ENCODE measurements around the gene CBARP. TPM values are rescaled to one million over a fixed set of nuclear protein-coding genes. Genes with fewer than 3 reads are reported as not detected.

Gene CBARP
- total and polyA plus RNA-seq, 2 donors, result 0.43 to 0.53 TPM

DNA sequence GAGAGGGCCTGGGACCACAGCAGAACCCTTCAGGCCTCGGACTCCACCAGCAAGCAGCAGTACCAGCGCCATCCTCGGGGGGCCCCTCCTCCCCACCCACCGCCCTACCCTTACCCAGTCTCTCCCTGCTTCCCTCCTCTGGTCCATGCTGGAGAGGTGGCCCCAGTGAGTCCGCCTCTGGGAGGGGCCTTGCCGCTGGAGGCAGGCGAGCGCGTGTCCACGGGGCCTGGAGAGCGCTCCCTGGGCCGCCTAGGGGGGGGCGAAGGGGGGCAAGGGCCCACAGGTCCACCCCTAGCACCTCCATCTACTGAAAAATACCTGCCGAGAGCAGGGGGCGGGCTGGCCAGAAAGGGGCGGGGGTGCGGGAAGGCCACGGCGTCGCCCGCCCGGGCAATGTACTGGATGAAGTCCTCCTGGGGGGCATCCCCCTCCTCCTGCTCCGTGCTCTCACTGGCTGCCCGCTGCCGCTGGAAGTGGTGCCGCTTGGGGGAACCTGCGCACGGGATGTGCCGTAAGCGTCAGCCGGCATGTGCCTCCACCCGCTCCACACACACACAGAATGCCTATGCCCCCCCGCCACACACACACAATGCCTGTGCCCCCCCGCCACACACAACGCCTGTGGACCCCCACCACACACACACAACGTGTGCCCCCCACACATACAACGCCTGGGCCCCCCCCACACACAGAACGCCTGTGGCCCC, 6.9 kb downstream of the CBARP start:
- 75% methylated on average over 38 of the region's 38 CpGs for WGBS
- Histone ChIP-seq H3K4me1 (ENCODE audit: insufficient read depth) (no peaks in the 10 kb centered on the region), H3K36me3 (ENCODE audit: insufficient read depth) (peaks cover 7% of the 10 kb centered on the region), H3K4me3 (ENCODE audit: low read depth, low read length) (no peak overlapping the region), H3K27ac (ENCODE audit: low read depth) (no peak overlapping the region)
- no peak for DNase-seq (ENCODE audit: extremely low spot score)

DNA sequence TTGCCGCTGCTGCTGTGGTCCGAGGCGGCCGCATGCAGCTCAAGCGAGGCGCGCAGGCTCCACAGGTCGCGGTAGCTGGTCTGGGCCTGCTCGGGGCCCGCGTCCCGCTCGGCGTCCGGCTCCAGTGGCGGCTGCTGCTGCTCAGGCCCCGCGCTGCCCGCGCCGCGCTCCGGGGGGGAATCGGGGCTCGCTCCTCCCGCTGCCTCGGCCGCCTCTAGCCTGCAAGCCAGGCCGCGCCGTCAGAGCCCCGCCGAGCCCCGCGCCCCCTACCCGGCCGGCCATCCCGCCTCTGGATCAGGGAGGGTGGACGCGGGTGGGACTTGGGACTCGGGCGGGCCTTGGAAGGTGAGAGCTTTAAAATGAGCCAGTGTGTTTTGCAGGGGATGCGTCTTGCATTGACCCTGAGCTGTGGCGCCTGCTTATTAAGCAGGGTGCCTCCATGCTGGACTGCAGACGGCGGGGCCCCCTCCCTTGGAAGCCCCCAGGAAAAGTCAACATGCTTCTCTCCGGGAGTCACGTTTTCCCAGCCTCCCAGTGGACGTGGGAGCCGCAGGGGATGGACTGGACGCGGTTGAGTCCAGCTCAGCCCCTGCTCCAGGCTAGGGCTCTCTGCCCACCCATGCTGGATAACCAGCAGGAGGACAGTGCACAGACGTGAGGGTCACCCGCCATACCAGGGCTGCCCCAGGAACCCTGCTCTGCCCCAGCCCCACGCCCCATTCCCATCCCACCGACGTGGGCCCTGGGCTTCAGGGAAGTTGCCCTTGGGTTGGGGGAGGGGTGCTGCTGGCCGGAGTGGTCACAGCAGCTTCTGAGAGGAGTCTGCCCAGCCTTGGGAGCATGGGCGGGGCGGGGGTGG, 7.7 kb downstream of the CBARP start:
- DNase-seq (ENCODE audit: extremely low spot score), result no peak
- H3K36me3 ChIP-seq (ENCODE audit: insufficient read depth), result peaks cover 7% of the 10 kb centered on the region
- WGBS, result 91% methylated on average over 61 of the region's 61 CpGs
- H3K4me1 ChIP-seq (ENCODE audit: insufficient read depth), result no peaks in the 10 kb centered on the region
- no peak overlapping the region for H3K27ac ChIP-seq (ENCODE audit: low read depth)
- no peak overlapping the region for H3K4me3 ChIP-seq (ENCODE audit: low read depth, low read length)

GRCh38 chr19:1229056-1229923, 8.5 kb downstream of the CBARP start:
- H3K4me3 ChIP-seq (ENCODE audit: low read depth, low read length), result no peak overlapping the region
- WGBS, result 96% methylated on average over 158 of the region's 158 CpGs
- H3K27ac ChIP-seq (ENCODE audit: low read depth), result no peak overlapping the region
- peaks cover 7% of the 10 kb centered on the region for H3K36me3 ChIP-seq (ENCODE audit: insufficient read depth)
- DNase-seq (ENCODE audit: extremely low spot score), result no peak
- H3K4me1 ChIP-seq (ENCODE audit: insufficient read depth), result no peaks in the 10 kb centered on the region

DNA sequence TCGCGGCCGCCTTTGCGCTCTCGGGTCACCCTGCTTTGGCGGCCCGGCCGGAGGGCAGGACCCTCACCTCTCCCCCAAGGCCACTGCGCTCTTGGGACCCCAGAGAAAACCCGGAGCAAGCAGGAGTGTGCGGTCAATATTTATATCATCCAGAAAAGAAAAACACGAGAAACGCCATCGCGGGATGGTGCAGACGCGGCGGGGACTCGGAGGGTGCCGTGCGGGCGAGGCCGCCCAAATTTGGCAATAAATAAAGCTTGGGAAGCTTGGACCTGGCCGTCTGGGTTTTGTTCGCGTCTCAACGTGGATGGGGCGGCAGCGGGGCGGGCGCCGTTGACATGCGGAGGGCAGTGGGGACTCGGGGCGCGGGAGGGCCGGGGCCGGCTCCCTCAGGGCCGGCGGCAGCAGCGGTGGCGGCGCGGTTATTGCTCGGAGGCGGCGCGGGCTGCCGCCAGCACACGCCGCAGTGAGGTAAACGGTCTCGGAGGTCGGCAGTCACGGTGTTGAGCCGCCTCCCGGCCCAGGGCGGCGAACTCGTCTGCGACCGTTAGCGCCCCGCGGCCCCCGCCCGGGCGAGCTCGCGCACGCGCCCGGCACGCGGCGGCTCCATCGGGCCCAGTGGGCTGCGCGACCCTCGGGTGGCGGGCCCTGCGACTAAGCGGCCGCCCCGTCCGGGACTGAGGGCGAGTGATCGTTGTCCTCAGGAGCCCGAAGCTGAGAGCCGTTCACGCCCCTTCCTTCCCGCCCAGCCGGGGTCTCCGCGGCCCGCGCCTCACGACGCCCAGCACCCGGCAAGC, 9.4 kb downstream of the CBARP start:
- Histone ChIP-seq H3K36me3 (ENCODE audit: insufficient read depth) (peaks cover 7% of the 10 kb centered on the region), H3K4me1 (ENCODE audit: insufficient read depth) (no peaks in the 10 kb centered on the region), H3K4me3 (ENCODE audit: low read depth, low read length) (no peak overlapping the region), H3K27ac (ENCODE audit: low read depth) (no peak overlapping the region)
- DNase-seq (ENCODE audit: extremely low spot score), result no peak
- WGBS, result 95% methylated on average over 100 of the region's 100 CpGs

GRCh38 chr19:1227304-1228054, 10.3 kb downstream of the CBARP start:
- no peak for DNase-seq (ENCODE audit: extremely low spot score)
- Histone ChIP-seq H3K4me3 (ENCODE audit: low read depth, low read length) (no peak overlapping the region), H3K27ac (ENCODE audit: low read depth) (no peak overlapping the region), H3K4me1 (ENCODE audit: insufficient read depth) (no peaks in the 10 kb centered on the region), H3K36me3 (ENCODE audit: insufficient read depth) (peaks cover 7% of the 10 kb centered on the region)
- WGBS, result 91% methylated on average over 56 of the region's 56 CpGs

- Histone ChIP-seq H3K4me3 (ENCODE audit: low read depth, low read length) (no peak overlapping the region), H3K36me3 (ENCODE audit: insufficient read depth) (peaks cover 7% of the 10 kb centered on the region)
- 93% methylated on average over 50 of the region's 50 CpGs for WGBS
Observed at GRCh38 chr19:1226522-1227303, 11.1 kb downstream of the CBARP start.

DNA sequence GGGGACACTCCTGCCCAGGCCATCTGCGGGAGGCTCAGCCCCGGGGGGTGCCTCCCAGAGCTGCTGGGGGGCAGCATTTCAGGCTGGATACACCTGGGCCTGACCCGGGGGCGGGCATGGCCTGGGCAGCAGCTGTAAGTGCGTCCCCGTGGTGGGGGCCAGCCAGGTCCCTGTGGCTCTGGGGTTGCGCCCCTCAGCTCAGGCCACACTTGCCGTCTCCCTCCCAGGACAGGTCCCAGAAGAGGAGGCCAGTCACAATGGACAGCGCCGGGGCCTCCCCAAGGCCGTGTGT, 11.6 kb downstream of the CBARP start:
- Histone ChIP-seq H3K27ac (ENCODE audit: low read depth) (no peak overlapping the region), H3K36me3 (ENCODE audit: insufficient read depth) (peaks cover 7% of the 10 kb centered on the region), H3K4me1 (ENCODE audit: insufficient read depth) (no peaks in the 10 kb centered on the region), H3K4me3 (ENCODE audit: low read depth, low read length) (no peak overlapping the region)
- DNase-seq (ENCODE audit: extremely low spot score), result no peak
- 93% methylated on average over 11 of the region's 11 CpGs for whole genome bisulfite sequencing

More at GRCh38 chr19:1226522-1227303, 11.1 kb downstream of the CBARP start:
- H3K4me1 ChIP-seq (ENCODE audit: insufficient read depth), result no peaks in the 10 kb centered on the region
- no peak for DNase-seq (ENCODE audit: extremely low spot score)
- no peak overlapping the region for H3K27ac ChIP-seq (ENCODE audit: low read depth)

GRCh38 chr19:1225440-1226226, 12.2 kb downstream of the CBARP start:
- Histone ChIP-seq H3K4me3 (ENCODE audit: low read depth, low read length) (no peak overlapping the region), H3K27ac (ENCODE audit: low read depth) (no peak overlapping the region), H3K4me1 (ENCODE audit: insufficient read depth) (no peaks in the 10 kb centered on the region), H3K36me3 (ENCODE audit: insufficient read depth) (peaks cover 10% of the 10 kb centered on the region)
- DNase-seq (ENCODE audit: extremely low spot score), result no peak
- WGBS, result 89% methylated on average over 29 of the region's 29 CpGs

DNA sequence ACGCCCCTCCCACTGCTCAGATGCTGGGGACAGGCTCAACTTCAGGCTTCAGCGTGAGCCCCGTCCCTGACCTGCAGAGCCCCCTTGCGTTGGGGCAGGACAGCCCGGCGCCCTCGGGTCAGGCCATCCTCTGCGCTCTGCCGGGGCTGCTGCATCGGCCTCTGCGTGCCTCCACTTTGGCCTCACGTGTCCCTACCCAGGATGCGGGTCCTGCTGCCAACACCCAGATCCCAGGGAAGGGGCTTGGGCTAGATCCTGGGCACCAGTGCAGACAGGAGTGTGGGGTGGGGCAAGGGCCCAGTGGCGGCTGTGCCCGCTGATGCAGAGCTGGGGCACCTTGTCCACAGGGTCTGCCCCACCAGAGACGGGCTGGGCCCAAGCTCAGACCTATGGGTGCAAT, 13.0 kb downstream of the CBARP start:
- Histone ChIP-seq H3K4me1 (ENCODE audit: insufficient read depth) (no peaks in the 10 kb centered on the region), H3K4me3 (ENCODE audit: low read depth, low read length) (no peak overlapping the region), H3K27ac (ENCODE audit: low read depth) (no peak overlapping the region), H3K36me3 (ENCODE audit: insufficient read depth) (peaks cover 10% of the 10 kb centered on the region)
- WGBS, result 88% methylated on average over 16 of the region's 16 CpGs
- no peak for DNase-seq (ENCODE audit: extremely low spot score)

- Histone ChIP-seq H3K27ac (ENCODE audit: low read depth) (no peak overlapping the region), H3K36me3 (ENCODE audit: insufficient read depth) (peaks cover 10% of the 10 kb centered on the region), H3K4me3 (ENCODE audit: low read depth, low read length) (no peak overlapping the region), H3K4me1 (ENCODE audit: insufficient read depth) (no peaks in the 10 kb centered on the region)
- 90% methylated on average over 16 of the region's 16 CpGs for WGBS
- DNase-seq (ENCODE audit: extremely low spot score), result no peak
Observed at GRCh38 chr19:1224047-1224825, 13.6 kb downstream of the CBARP start.

Measured in urinary bladder (tissue), 4 donors.